Hepatocyte (in vitro differentiated cells): ENCODE results near the gene ZDHHC24. TPM values are rescaled to one million over a fixed set of nuclear protein-coding genes. Genes with fewer than 3 reads are reported as not detected.

Experiments used
- DNase-seq: peaks from one replicate; pipeline ENCODE4 v3.0.0-alpha.2; 2016; ENCODE audit warnings: low spot score
- H2AFZ ChIP-seq: fragments of 200-600 bp; sonication (generic); 2 replicates; pipeline ENCODE4 v1.6.0; 2016; ENCODE audit warnings: antibody characterized with exemption, mild to moderate bottlenecking
- H3K27ac ChIP-seq: fragments of 200-600 bp; sonication (generic); 2 replicates; pipeline ENCODE4 v1.5.1; 2016; ENCODE audit warnings: mild to moderate bottlenecking
- H3K27me3 ChIP-seq: fragments of 200-600 bp; sonication (generic); 2 replicates; pipeline ENCODE4 v1.6.1; 2016
- H3K36me3 ChIP-seq: fragments of 200-600 bp; sonication (generic); replicated peaks from 2 replicates; pipeline ENCODE4 v1.5.1; 2016; ENCODE audit warnings: low read depth; ENCODE audit not compliant: insufficient read depth
- H3K4me1 ChIP-seq: fragments of 200-600 bp; sonication (generic); 2 replicates; pipeline ENCODE4 v1.5.1; 2016; ENCODE audit warnings: mild to moderate bottlenecking, moderate library complexity; ENCODE audit not compliant: insufficient read depth
- H3K4me2 ChIP-seq: fragments of 200-600 bp; sonication (generic); 2 replicates; pipeline ENCODE4 v1.6.0; 2016
- H3K4me3 ChIP-seq: fragments of 200-600 bp; sonication (generic); 2 replicates; pipeline ENCODE4 v1.5.1; 2016; ENCODE audit warnings: mild to moderate bottlenecking
- H3K79me2 ChIP-seq: fragments of 200-600 bp; sonication (generic); 2 replicates; pipeline ENCODE4 v1.6.0; 2017; ENCODE audit warnings: mild to moderate bottlenecking
- H3K9me2 ChIP-seq: fragments of 200-600 bp; sonication (generic); replicated peaks from 2 replicates; pipeline ENCODE4 v1.6.0; 2017; ENCODE audit warnings: mild to moderate bottlenecking; ENCODE audit not compliant: insufficient read depth
- H3K9me3 ChIP-seq: fragments of 200-600 bp; sonication (generic); 2 replicates; pipeline ENCODE4 v1.5.1; 2016; ENCODE audit warnings: low read depth, mild to moderate bottlenecking
- H4K20me1 ChIP-seq: fragments of 200-600 bp; sonication (generic); 2 replicates; pipeline ENCODE4 v1.6.0; 2016; ENCODE audit warnings: mild to moderate bottlenecking; ENCODE audit not compliant: insufficient read depth, poor library complexity, severe bottlenecking
- EZH2 ChIP-seq: fragments of 200-600 bp; sonication (generic); IDR thresholded peaks from 2 replicates; pipeline ENCODE4 v1.6.1; 2016; ENCODE audit warnings: antibody characterized with exemption, mild to moderate bottlenecking, borderline replicate concordance
- EZH2phosphoT487 ChIP-seq: fragments of 200-600 bp; sonication (generic); IDR thresholded peaks from one replicate; pipeline ENCODE4 v1.6.1; 2018; ENCODE audit warnings: antibody characterized with exemption, mild to moderate bottlenecking, low read depth, moderate library complexity; ENCODE audit not compliant: unreplicated experiment, severe bottlenecking
- WGBS: methylation state at CpG from one replicate; pipeline ENCODE4 v1.1.6; 2016; ENCODE audit warnings: low lambda C conversion rate; ENCODE audit errors: missing lambda C conversion rate; 5-methylcytosine and 5-hydroxymethylcytosine counted together
- polyA plus RNA-seq: library from polyadenylated mRNA; unstranded; fragments of >200 nt; fragmentation: Nextera tagmentation; extraction: Ambion mirVana; gene quantifications from 2 replicates; pipeline ENCODE4 v1.2.1, GENCODE V29; 2016
- total RNA-seq: library from RNA; depleted of rRNA; stranded (reverse); fragments of >200 nt; gene quantifications from 2 replicates; pipeline ENCODE4 v1.2.3, GENCODE V29; 2014
- TF ChIP-seq, protein P1 (sequence below): fragments of 200-600 bp; sonication (generic); IDR thresholded peaks from 2 replicates; pipeline ENCODE4 v1.5.1; 2016; ENCODE audit warnings: antibody characterized with exemption, mild to moderate bottlenecking; ENCODE audit not compliant: poor library complexity

ZDHHC24 gene
- total and polyA plus RNA-seq, 2 experiments from 2014 or later: 10.3 to 16.9 TPM

DNA sequence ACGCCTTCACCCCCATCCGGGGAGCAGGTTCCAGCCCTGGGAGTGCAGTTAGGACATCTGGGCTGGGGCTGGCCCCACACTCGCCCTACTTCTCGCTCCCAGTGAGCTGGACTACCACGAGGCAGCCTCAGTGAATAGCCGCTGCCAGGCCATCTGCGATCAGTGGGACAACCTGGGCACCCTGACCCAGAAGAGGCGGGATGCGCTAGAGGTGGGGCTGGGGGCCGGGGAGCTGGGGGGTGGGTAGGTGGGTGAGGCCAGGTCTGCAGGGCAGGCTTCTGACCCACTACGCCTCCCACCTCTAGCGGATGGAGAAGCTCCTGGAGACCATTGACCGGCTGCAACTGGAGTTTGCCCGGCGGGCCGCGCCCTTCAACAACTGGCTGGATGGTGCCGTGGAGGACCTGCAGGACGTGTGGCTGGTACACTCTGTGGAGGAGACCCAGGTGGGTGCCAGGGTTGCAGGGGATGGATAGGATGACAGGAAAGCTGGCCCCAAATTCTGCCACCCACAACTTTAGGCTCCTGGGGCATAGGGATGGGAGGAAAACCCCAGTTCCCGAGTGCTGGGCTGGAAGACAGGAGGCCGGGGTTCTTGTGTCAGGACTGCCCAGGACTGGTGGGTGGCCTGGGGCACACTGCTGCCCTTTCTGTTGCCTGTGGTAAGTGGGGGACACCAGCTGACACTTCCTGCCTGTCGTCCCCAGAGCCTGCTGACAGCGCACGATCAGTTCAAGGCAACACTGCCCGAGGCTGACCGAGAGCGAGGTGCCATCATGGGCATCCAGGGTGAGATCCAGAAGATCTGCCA is 14.2 kb upstream of the ZDHHC24 start:
- 89% methylated on average over 16 of the region's 27 CpGs for WGBS
- no peaks in the 10 kb centered on the region for H3K4me1 ChIP-seq
- H3K27me3 ChIP-seq: no peaks in the 10 kb centered on the region

DNA sequence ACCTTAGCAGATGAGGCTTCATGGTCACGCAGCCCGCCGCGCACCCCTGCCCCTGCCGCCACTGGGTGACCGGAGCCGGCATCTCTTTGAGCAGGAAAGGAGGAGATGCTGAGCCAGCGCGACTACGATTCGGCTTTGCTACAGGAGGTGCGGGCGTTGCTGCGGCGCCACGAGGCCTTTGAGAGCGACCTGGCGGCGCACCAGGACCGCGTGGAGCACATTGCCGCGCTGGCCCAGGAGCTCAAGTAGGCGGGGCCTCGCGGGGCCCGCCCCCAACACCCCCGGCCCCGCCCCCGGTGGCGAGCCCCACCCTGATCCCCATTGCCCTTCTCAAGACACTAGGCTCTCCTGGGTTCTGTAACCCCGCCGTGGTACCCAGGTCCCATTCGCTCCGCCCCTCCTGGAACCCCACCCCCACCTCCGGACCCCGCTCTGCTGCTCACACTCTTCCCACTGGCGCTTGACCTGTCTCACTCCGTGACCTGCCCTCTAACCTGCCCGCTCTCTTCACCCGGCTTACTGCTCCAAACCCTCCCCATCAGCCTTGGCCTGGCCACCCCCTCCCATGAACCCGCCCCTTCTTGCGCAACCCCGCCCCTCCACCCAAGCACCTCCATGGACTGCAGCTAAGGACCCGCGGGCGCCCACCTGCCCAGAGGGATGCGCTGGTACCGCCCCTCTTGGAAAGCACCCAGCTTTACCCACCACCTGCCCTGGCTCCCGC is 13.5 kb upstream of the ZDHHC24 start:
- Histone ChIP-seq H3K4me1 (no peaks in the 10 kb centered on the region), H2AFZ (no peak overlapping the region), H3K79me2 (no peaks in the 10 kb centered on the region), H3K4me3 (no peak overlapping the region), H3K27ac (no peak overlapping the region), H3K27me3 (no peaks in the 10 kb centered on the region), H3K9me2 (no peaks in the 10 kb centered on the region), H3K36me3 (no peaks in the 10 kb centered on the region), H3K4me2 (no peak overlapping the region), H4K20me1 (no peaks in the 10 kb centered on the region), H3K9me3 (no peaks in the 10 kb centered on the region)
- TF ChIP-seq, protein P1, sequence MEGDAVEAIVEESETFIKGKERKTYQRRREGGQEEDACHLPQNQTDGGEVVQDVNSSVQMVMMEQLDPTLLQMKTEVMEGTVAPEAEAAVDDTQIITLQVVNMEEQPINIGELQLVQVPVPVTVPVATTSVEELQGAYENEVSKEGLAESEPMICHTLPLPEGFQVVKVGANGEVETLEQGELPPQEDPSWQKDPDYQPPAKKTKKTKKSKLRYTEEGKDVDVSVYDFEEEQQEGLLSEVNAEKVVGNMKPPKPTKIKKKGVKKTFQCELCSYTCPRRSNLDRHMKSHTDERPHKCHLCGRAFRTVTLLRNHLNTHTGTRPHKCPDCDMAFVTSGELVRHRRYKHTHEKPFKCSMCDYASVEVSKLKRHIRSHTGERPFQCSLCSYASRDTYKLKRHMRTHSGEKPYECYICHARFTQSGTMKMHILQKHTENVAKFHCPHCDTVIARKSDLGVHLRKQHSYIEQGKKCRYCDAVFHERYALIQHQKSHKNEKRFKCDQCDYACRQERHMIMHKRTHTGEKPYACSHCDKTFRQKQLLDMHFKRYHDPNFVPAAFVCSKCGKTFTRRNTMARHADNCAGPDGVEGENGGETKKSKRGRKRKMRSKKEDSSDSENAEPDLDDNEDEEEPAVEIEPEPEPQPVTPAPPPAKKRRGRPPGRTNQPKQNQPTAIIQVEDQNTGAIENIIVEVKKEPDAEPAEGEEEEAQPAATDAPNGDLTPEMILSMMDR: no peak
- TF ChIP-seq EZH2phosphoT487 (no peak), EZH2 (no peak)
- 94% methylated on average over 42 of the region's 50 CpGs for WGBS
- DNase-seq: no peak

More for the DNA sequence above, 14.2 kb upstream of the ZDHHC24 start:
- no peak for DNase-seq
- Histone ChIP-seq H4K20me1 (no peaks in the 10 kb centered on the region), H3K27ac (no peak overlapping the region), H3K4me3 (no peak overlapping the region), H3K79me2 (no peaks in the 10 kb centered on the region), H3K4me2 (no peak overlapping the region), H3K36me3 (no peaks in the 10 kb centered on the region), H2AFZ (no peak overlapping the region), H3K9me2 (no peaks in the 10 kb centered on the region), H3K9me3 (no peaks in the 10 kb centered on the region)
- TF ChIP-seq EZH2 (no peak), EZH2phosphoT487 (no peak)
- TF ChIP-seq, protein P1: no peak

DNA sequence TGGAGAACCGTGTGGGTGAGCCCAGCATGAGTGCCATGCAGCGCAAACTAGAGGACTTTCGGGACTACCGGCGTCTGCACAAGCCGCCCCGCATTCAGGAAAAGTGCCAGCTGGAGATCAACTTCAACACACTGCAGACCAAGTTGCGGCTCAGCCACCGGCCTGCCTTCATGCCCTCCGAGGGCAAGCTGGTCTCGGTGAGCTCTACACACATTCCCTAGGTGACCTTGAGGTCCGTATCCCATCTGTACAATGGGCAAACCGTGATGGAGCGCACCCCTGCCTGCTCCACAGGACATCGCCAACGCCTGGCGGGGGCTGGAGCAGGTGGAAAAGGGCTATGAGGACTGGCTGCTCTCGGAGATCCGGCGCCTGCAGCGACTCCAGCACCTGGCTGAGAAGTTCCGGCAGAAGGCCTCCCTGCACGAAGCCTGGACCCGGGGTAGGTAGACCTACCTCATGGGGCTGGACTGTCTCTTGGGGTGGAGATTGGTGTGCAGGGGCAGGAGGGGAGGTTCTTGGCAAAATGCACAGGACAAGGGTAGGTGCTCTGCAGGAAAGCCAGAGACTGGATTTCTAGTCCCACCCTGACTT is 12.0 kb upstream of the ZDHHC24 start:
- 95% methylated on average over 24 of the region's 24 CpGs for WGBS
- Histone ChIP-seq H3K9me2 (no peaks in the 10 kb centered on the region), H3K27me3 (no peaks in the 10 kb centered on the region), H4K20me1 (no peaks in the 10 kb centered on the region), H3K4me1 (no peaks in the 10 kb centered on the region), H2AFZ (no peak overlapping the region), H3K79me2 (no peaks in the 10 kb centered on the region), H3K9me3 (no peaks in the 10 kb centered on the region), H3K4me3 (no peak overlapping the region), H3K4me2 (no peak overlapping the region), H3K36me3 (no peaks in the 10 kb centered on the region), H3K27ac (no peak overlapping the region)
- no peak for DNase-seq
- TF ChIP-seq, protein P1: no peak
- no peak for TF ChIP-seq EZH2phosphoT487
- TF ChIP-seq EZH2: no peak
